OCI-LY7 (cell line): Measurements from ENCODE around the gene TTLL9.

Source experiments
- CTCF ChIP-seq: fragments of 200-600 bp; sonication (generic); conservative IDR thresholded peaks from 2 replicates; pipeline ENCODE4 v1.5.1; 2014; ENCODE audit warnings: mild to moderate bottlenecking, antibody characterized with exemption, low read length, moderate library complexity, mixed read lengths
- EZH2phosphoT487 ChIP-seq: fragments of 200-600 bp; sonication (generic); IDR thresholded peaks from 2 replicates; pipeline ENCODE4 v1.6.1; 2018; ENCODE audit warnings: low read depth, borderline replicate concordance, mild to moderate bottlenecking, mixed run types, antibody characterized with exemption, low read length, moderate library complexity, mixed read lengths

GRCh38 chr20:31837896-31838397, 32.5 kb upstream of the TTLL9 start:
- TF ChIP-seq CTCF: no peak
- no peak for TF ChIP-seq EZH2phosphoT487
